HFFc6 (cell line): ENCODE measurements around the gene PAK6. TPM values are rescaled to one million over a fixed set of nuclear protein-coding genes. Genes with fewer than 3 reads are reported as not detected.

Experiments used
- DNase-seq: peaks from one replicate; pipeline ENCODE4 v3.0.0-alpha.2; 2018
- H3K27ac Mint-ChIP-seq: 2 replicates; pipeline ENCODE4 v1.8.0; 2020; ENCODE audit warnings: mild to moderate bottlenecking, mixed read lengths
- H3K27me3 Mint-ChIP-seq: 2 replicates; pipeline ENCODE4 v1.8.0; 2021; ENCODE audit warnings: mild to moderate bottlenecking, moderate library complexity, mixed read lengths; ENCODE audit not compliant: insufficient read depth
- H3K36me3 Mint-ChIP-seq: 2 replicates; pipeline ENCODE4 v1.8.0; 2021; ENCODE audit warnings: low read depth, mixed read lengths
- H3K4me1 Mint-ChIP-seq: 2 replicates; pipeline ENCODE4 v1.8.0; 2020; ENCODE audit warnings: low read depth, mixed read lengths
- H3K4me3 Mint-ChIP-seq: 2 replicates; pipeline ENCODE4 v1.8.0; 2020; ENCODE audit warnings: mild to moderate bottlenecking, moderate library complexity, mixed read lengths
- H3K9me3 Mint-ChIP-seq: 2 replicates; pipeline ENCODE4 v1.8.0; 2020; ENCODE audit warnings: mild to moderate bottlenecking, mixed read lengths
- total RNA-seq, 6 experiments: library from RNA; stranded (reverse); fragmentation: NEBNext Ultra II Directional; extraction: Animal tissue kit (Norgen Biotek cat#: 25700); gene quantifications; 2 replicates in 1 of 6; 3 replicates in 5 of 6; pipeline ENCODE4 v1.2.3, GENCODE V29; 2021
- TF ChIP-seq, protein P1 (sequence below): fragments of 200-600 bp; sonication (generic); IDR thresholded peaks from 2 replicates; pipeline ENCODE4 v1.5.0; 2021; ENCODE audit warnings: antibody characterized with exemption, mild to moderate bottlenecking

The PAK6 gene
- total RNA-seq, 6 experiments from 2014 or later: not detected

GRCh38 chr15:40325700-40326099 is 86.8 kb downstream of the PAK6 start:
- no peak for DNase-seq
- peak overlapping the region; percentile 85 for H3K4me3 Mint-ChIP-seq
- H3K9me3 Mint-ChIP-seq: no peaks in the 10 kb centered on the region
- peaks cover 11% of the 10 kb centered on the region; the same call in 1 of the 2 replicates for H3K36me3 Mint-ChIP-seq
- no peak overlapping the region for H3K27ac Mint-ChIP-seq
- peaks cover 68% of the 10 kb centered on the region for H3K4me1 Mint-ChIP-seq
- TF ChIP-seq, protein P1, sequence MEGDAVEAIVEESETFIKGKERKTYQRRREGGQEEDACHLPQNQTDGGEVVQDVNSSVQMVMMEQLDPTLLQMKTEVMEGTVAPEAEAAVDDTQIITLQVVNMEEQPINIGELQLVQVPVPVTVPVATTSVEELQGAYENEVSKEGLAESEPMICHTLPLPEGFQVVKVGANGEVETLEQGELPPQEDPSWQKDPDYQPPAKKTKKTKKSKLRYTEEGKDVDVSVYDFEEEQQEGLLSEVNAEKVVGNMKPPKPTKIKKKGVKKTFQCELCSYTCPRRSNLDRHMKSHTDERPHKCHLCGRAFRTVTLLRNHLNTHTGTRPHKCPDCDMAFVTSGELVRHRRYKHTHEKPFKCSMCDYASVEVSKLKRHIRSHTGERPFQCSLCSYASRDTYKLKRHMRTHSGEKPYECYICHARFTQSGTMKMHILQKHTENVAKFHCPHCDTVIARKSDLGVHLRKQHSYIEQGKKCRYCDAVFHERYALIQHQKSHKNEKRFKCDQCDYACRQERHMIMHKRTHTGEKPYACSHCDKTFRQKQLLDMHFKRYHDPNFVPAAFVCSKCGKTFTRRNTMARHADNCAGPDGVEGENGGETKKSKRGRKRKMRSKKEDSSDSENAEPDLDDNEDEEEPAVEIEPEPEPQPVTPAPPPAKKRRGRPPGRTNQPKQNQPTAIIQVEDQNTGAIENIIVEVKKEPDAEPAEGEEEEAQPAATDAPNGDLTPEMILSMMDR: no peak
- peaks cover 7% of the 10 kb centered on the region for H3K27me3 Mint-ChIP-seq

Other genes with a start within 250 kb of the PAK6 start
- gene SRP14, start 199.9 kb upstream of the PAK6 start, total RNA-seq: 100 to 1,000 TPM; 177 to 227 (median 212) TPM
- 1 to 10 TPM in 2 of 6 experiments, under 1 TPM in 4; 0.57 to 1.2 (median 0.81) TPM for gene BMF, start 130.2 kb upstream of the PAK6 start, total RNA-seq
- 10 to 100 TPM; 11.5 to 38.1 (median 29.6) TPM for gene BUB1B, start 78.0 kb upstream of the PAK6 start, total RNA-seq
- not detected for gene ANKRD63, start 44.0 kb downstream of the PAK6 start, total RNA-seq
- 1 to 10 TPM in 1 of 6 experiments, under 1 TPM in 5; 0.12 to 1.0 (median 0.48) TPM for gene PLCB2, start 68.9 kb downstream of the PAK6 start, total RNA-seq
- 10 to 100 TPM; 19.6 to 32.8 (median 23.4) TPM for gene INAFM2, start 84.6 kb downstream of the PAK6 start, total RNA-seq
- gene CCDC9B, start 101.9 kb downstream of the PAK6 start, total RNA-seq: 10 to 100 TPM; 54.3 to 92.3 (median 57.9) TPM
- gene PHGR1, start 112.0 kb downstream of the PAK6 start, total RNA-seq: not detected
- gene DISP2, start 119.2 kb downstream of the PAK6 start, total RNA-seq: under 1 TPM; 0.03 to 0.26 (median 0.21) TPM
- gene KNSTRN, start 143.7 kb downstream of the PAK6 start, total RNA-seq: 10 to 100 TPM; 26.2 to 49.7 (median 47.5) TPM
- 10 to 100 TPM; 48.5 to 69.9 (median 50.4) TPM for gene IVD, start 166.7 kb downstream of the PAK6 start, total RNA-seq
- gene BAHD1, start 201.9 kb downstream of the PAK6 start, total RNA-seq: 10 to 100 TPM; 12.7 to 14.4 (median 14.2) TPM
- 10 to 100 TPM; 26.3 to 32.5 (median 28.4) TPM for gene CHST14, start 231.9 kb downstream of the PAK6 start, total RNA-seq